Neutrophil (primary cell): ENCODE results near the gene GNB3.
"Not testable (repeated sequence)": the region's sequence is repeated elsewhere in the genome, so short reads cannot be mapped to it uniquely, and the experiment has no call there.

Source experiments
- H3K27ac ChIP-seq: fragments of 200-600 bp; sonication (generic); 2 replicates; pipeline ENCODE4 v1.5.1; 2016; ENCODE audit warnings: mild to moderate bottlenecking, moderate library complexity
- H3K27me3 ChIP-seq: fragments of 200-600 bp; sonication (generic); 2 replicates; pipeline ENCODE4 v1.6.0; 2016; ENCODE audit warnings: mild to moderate bottlenecking
- H3K36me3 ChIP-seq: fragments of 200-600 bp; sonication (generic); 2 replicates; pipeline ENCODE4 v1.5.1; 2017
- H3K4me1 ChIP-seq, 2 experiments: fragments of 200-600 bp in 1 of 2; sonication (generic) in 1 of 2; 1 replicate in 1 of 2; 2 replicates in 1 of 2; pipeline versions ENCODE4 v1.5.1 to v1.6.1; 2013 to 2016; ENCODE audit warnings: low read depth in 1 of 2, low read length in 1 of 2, mild to moderate bottlenecking in 1 of 2, moderate library complexity in 1 of 2; ENCODE audit not compliant: control insufficient read depth in 1 of 2, insufficient read depth in 1 of 2
- H3K4me3 ChIP-seq, 2 experiments: fragments of 200-600 bp in 1 of 2; sonication (generic) in 1 of 2; 1 replicate in 1 of 2; 2 replicates in 1 of 2; pipeline ENCODE4 v1.5.1; 2013 to 2016; ENCODE audit warnings: low read depth in 1 of 2, low read length in 1 of 2, mild to moderate bottlenecking in 1 of 2, moderate library complexity in 1 of 2
- H3K9me3 ChIP-seq: fragments of 200-600 bp; sonication (generic); 2 replicates; pipeline ENCODE4 v1.5.1; 2016
- CTCF ChIP-seq: fragments of 200-600 bp; sonication (generic); IDR thresholded peaks from 2 replicates; pipeline ENCODE4 v1.5.1; 2016; ENCODE audit warnings: antibody characterized with exemption

Gene GNB3

DNA sequence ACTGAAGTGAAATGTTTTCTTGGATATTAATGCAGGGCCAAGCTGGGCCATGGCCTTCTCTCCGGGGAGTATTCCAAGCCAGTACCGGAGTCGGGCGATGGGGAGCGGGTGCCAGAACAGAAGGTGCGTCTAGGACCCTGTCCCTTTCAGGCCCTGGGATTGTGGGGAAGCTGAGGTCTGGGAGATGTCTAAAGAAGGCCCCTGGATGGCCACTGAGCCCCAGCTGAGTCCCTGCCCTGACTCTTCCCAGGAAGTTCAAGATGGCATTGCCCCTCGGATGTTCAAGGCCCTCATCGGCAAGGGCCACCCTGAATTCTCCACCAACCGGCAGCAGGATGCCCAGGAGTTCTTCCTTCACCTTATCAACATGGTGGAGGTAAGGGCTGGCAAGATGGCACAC is 19.4 kb downstream of the GNB3 start:
- no peaks in the 10 kb centered on the region for H3K4me1 ChIP-seq
- H3K36me3 ChIP-seq: peaks cover 45% of the 10 kb centered on the region
- no peak for TF ChIP-seq CTCF
- no peaks in the 10 kb centered on the region for H3K27me3 ChIP-seq
- no peaks in the 10 kb centered on the region for H3K9me3 ChIP-seq
- no peak overlapping the region for H3K4me3 ChIP-seq
- H3K27ac ChIP-seq: no peak overlapping the region

DNA sequence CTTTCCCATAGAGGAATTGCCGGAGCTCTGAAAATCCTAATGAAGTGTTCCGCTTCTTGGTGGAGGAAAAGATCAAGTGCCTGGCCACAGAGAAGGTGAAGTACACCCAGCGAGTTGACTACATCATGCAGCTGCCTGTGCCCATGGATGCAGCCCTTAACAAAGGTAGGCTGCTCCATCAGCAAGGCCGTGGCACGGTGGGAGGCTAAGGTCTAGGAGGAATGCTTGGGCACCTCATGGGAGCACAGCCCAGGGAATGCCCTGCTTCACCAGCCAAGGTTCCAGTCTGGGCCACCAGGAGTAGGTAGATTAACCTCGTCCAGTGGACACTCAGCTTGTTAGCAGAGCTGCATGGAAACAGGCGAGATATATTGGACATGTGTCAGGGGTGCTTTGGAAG is 20.2 kb downstream of the GNB3 start:
- H3K4me1 ChIP-seq: no peaks in the 10 kb centered on the region
- TF ChIP-seq CTCF: no peak
- no peaks in the 10 kb centered on the region for H3K27me3 ChIP-seq
- H3K27ac ChIP-seq: no peak overlapping the region
- H3K36me3 ChIP-seq: peaks cover 42% of the 10 kb centered on the region
- H3K9me3 ChIP-seq: no peaks in the 10 kb centered on the region
- H3K4me3 ChIP-seq: no peak overlapping the region

DNA sequence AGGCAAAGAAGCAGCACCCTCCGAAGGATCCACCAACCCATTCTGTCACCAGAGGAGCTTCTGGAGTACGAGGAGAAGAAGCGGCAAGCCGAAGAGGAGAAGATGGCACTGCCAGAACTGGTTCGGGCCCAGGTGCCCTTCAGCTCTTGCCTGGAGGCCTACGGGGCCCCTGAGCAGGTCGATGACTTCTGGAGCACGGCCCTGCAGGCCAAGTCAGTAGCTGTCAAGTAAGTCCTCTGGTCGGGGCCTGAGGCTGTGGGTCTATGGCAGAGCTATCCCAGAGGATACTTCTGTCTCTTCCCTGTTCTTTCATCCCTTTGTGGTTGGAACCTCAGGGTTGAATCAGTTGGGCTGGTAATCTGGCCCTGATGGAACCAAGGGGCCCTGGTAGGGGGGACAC is 20.7 kb downstream of the GNB3 start:
- TF ChIP-seq CTCF: no peak
- H3K27me3 ChIP-seq: no peaks in the 10 kb centered on the region
- H3K9me3 ChIP-seq: no peaks in the 10 kb centered on the region
- peaks cover 37% of the 10 kb centered on the region for H3K36me3 ChIP-seq
- H3K27ac ChIP-seq: no peak overlapping the region
- H3K4me1 ChIP-seq: peaks cover under 1 to 2% of the 10 kb centered on the region in 2 experiments
- no peak overlapping the region for H3K4me3 ChIP-seq

- Histone ChIP-seq H3K4me1 (peaks cover 10 to 14% of the 10 kb centered on the region in 2 experiments), H3K27ac (no peak overlapping the region), H3K9me3 (no peaks in the 10 kb centered on the region), H3K4me3 (no peak overlapping the region), H3K27me3 (no peaks in the 10 kb centered on the region), H3K36me3 (peaks cover 30% of the 10 kb centered on the region)
- no peak for TF ChIP-seq CTCF
These were observed 22.3 kb downstream of the GNB3 start for GRCh38 chr12:6863033-6863432.

- Histone ChIP-seq H3K4me1 (peaks cover 17 to 21% of the 10 kb centered on the region in 2 experiments), H3K4me3 (no peak overlapping the region), H3K9me3 (no peaks in the 10 kb centered on the region), H3K27me3 (no peaks in the 10 kb centered on the region), H3K36me3 (peaks cover 24% of the 10 kb centered on the region), H3K27ac (no peak overlapping the region)
- TF ChIP-seq CTCF: no peak
These were observed 23.0 kb downstream of the GNB3 start for GRCh38 chr12:6863586-6864321.

DNA sequence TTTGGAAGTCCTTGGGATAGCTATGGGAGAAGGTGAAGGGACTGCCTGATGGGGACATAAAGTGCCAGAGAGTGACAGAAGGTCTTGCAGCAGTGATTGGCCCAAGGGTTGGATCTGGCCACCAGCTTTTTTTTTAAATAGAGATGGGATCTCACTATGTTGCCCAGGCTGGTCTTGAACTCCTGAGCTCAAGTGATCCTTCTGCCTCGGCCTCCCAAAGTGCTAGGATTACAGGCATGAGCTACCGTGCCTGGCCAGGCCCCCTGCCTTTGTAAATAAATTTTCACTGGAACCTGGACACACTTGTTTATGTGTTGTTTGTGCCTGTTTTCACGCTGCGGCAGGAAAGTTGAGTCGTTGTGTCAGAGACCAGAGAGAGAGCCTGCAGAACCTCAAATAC is 24.6 kb downstream of the GNB3 start:
- H3K4me3 ChIP-seq, H3K27me3 ChIP-seq, H3K27ac ChIP-seq, H3K9me3 ChIP-seq: not testable (repeated sequence)
- H3K36me3 ChIP-seq: peaks cover 35% of the 10 kb centered on the region
- H3K4me1 ChIP-seq: peaks cover 33 to 35% of the 10 kb centered on the region in 2 experiments
